Peyer's patch (tissue), 4 donors: ENCODE data around the gene NEDD4L.

Experiments
- CTCF ChIP-seq, 6 experiments: fragments of 450-650 bp in 4 of 6; fragments of 200-600 bp in 2 of 6; sonication (generic) in 1 of 6; IDR thresholded peaks; one replicate each; pipeline ENCODE4 v1.5.1; 2017 to 2019; ENCODE audit warnings: antibody characterized with exemption in 6 of 6, mild to moderate bottlenecking in 3 of 6, moderate library complexity in 1 of 6
- POLR2A ChIP-seq, 2 donors: fragments of 450-650 bp; IDR thresholded peaks; one replicate each; pipeline ENCODE4 v1.5.1; 2017; ENCODE audit warnings: antibody characterized with exemption in 2 of 2, mild to moderate bottlenecking in 2 of 2, moderate library complexity in 2 of 2

- TF ChIP-seq CTCF (IDR thresholded peaks at IDR 0.05) (no peak), POLR2A (IDR thresholded peaks at IDR 0.05) (no peak)
These were observed 310.0 kb downstream of the NEDD4L start for GRCh38 chr18:58354051-58354450.
